ENCODE results near the gene EYS. TPM values are rescaled to one million over a fixed set of nuclear protein-coding genes. Genes with fewer than 3 reads are reported as not detected.

EYS gene
- polyA plus RNA-seq, 2 of the 4 experiments (the other 2 are of a cell fraction), result 0.03 to 0.06 TPM

DNA sequence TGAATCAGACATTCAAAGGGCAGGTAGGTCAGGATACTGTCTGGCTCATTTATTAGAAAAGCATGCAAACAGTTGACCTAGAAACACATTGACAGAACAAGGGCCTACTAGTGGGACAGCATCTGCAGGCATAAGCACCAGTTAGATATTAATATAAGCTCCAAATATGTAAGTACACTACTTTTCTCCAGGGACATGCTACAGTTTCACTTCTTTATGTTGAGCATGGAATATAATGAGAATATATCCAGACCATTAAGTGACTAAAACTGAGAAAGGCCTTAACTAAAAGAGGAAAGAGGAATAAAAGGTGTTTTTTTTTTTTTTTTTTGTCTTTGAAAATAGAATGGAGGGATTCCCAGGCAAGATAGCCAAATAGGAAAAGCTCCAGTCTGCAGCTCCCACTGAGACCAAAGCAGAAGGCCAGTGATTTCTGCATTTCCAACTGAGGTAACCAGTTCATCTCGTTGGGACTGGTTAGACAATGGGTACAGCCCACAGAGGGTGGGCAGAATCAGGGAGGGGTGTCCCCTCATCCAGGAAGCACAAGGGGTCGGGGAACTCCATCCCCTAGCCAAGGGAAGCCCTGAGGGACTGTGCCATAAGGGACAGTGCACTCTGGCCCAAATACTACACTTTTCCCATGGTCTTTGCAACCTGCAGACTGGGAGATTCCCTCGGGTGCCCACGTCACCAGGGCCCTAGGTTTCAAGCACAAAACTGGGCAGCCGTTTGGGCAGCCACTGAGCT, 1819.8 kb downstream of the EYS start:
- no peak overlapping the region for H3K27ac ChIP-seq
- ChIA-PET POLR2A (no interaction called here), CTCF (no interaction called here)
- TF ChIP-seq ATOH8 (CRISPR knock-in tag; IDR thresholded peaks at IDR 0.05; ENCODE audit: low read depth) (no peak), MAFK (IDR thresholded peaks at IDR 0.05; ENCODE audit: partially characterized antibody) (no peak), TP53 (CRISPR knock-in tag; IDR thresholded peaks at IDR 0.05) (no peak), HOXB13 (CRISPR knock-in tag; IDR thresholded peaks at IDR 0.05; ENCODE audit: low read depth) (no peak), ZSCAN20 (CRISPR knock-in tag; IDR thresholded peaks at IDR 0.05) (no peak), ZNF302 (CRISPR knock-in tag; IDR thresholded peaks at IDR 0.05) (no peak), HDAC2 (IDR thresholded peaks at IDR 0.05) (no peak), ESRRA (IDR thresholded peaks at IDR 0.05; ENCODE audit: borderline replicate concordance, low read length) (no peak), RARB (CRISPR knock-in tag; IDR thresholded peaks at IDR 0.05) (no peak), EHF (CRISPR knock-in tag; IDR thresholded peaks at IDR 0.05) (no peak), GATA3 (IDR thresholded peaks at IDR 0.05; ENCODE audit: borderline replicate concordance) (no peak), NR3C1 (IDR thresholded peaks at IDR 0.05) (no peak)
- TF ChIP-seq, protein P1, sequence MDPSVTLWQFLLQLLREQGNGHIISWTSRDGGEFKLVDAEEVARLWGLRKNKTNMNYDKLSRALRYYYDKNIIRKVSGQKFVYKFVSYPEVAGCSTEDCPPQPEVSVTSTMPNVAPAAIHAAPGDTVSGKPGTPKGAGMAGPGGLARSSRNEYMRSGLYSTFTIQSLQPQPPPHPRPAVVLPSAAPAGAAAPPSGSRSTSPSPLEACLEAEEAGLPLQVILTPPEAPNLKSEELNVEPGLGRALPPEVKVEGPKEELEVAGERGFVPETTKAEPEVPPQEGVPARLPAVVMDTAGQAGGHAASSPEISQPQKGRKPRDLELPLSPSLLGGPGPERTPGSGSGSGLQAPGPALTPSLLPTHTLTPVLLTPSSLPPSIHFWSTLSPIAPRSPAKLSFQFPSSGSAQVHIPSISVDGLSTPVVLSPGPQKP (IDR thresholded peaks at IDR 0.05; ENCODE audit: low read depth, low read length), result no peak
- TF ChIP-seq, protein P2, sequence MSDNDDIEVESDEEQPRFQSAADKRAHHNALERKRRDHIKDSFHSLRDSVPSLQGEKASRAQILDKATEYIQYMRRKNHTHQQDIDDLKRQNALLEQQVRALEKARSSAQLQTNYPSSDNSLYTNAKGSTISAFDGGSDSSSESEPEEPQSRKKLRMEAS (IDR thresholded peaks at IDR 0.05), result no peak
- no peaks in the 10 kb centered on the region for H3K9me3 ChIP-seq
- ATAC-seq, result no peak
- no peak for FAIRE-seq
- H3K4me1 ChIP-seq, result no peaks in the 10 kb centered on the region
- WGBS (ENCODE audit: missing lambda C conversion rate), result 0% methylated on average over 4 of the region's 5 CpGs
- H3K4me2 ChIP-seq, result no peak overlapping the region
- H3K4me3 ChIP-seq, result no peak overlapping the region
- no peak for DNase-seq (ENCODE audit: low read depth in 1 of 2, low spot score in 1 of 2)

DNA sequence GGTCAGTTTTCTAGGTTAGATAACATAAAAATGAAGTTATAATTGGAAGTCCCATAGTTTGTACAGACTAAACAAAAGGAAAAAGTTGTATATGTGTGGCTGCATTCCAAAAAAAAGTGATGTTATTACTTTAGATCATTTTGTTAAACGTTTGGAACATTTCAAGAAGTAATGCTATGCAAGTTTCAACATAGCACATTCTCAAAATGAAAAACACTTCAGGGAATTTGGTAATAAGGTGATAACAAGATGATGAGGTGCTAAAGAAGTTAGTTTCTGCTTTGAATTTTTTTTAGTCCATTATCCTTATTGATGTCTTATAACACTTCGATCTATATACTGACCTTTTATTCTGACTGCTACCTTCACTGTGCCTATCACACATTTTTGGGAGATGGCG, 1820.7 kb downstream of the EYS start:
- DNase-seq (ENCODE audit: low read depth in 1 of 2, low spot score in 1 of 2) (no peak), ATAC-seq (no peak), FAIRE-seq (no peak)
- H3K4me3 ChIP-seq, result no peak overlapping the region
- H3K9me3 ChIP-seq, result no peaks in the 10 kb centered on the region
- H3K27ac ChIP-seq, result no peak overlapping the region
- CTCF ChIA-PET, result no interaction called here
- no peak overlapping the region for H3K4me2 ChIP-seq
- POLR2A ChIA-PET, result no interaction called here
- 40% methylated on average over 3 of the region's 3 CpGs for WGBS (ENCODE audit: missing lambda C conversion rate)
- TF ChIP-seq CEBPB (IDR thresholded peaks at IDR 0.05) (no peak), CBX2 (IDR thresholded peaks at IDR 0.05; ENCODE audit: borderline replicate concordance, low read depth) (no peak), NFE2L2 (conservative IDR thresholded peaks at IDR 0.05; ENCODE audit: low read length) (no peak), POLR2A (IDR thresholded peaks at IDR 0.05; ENCODE audit: low read length) (no peak), FOXS1 (CRISPR knock-in tag; IDR thresholded peaks at IDR 0.05) (no peak), POLR2AphosphoS2 (conservative IDR thresholded peaks at IDR 0.05; ENCODE audit: low read length) (no peak), NR3C1 (IDR thresholded peaks at IDR 0.05) (no peak), MYC (IDR thresholded peaks at IDR 0.05; ENCODE audit: borderline replicate concordance, low read length) (no peak)
- H3K4me1 ChIP-seq, result no peaks in the 10 kb centered on the region

GRCh38 chr6:63883597-63883996, 1823.4 kb downstream of the EYS start:
- H3K4me1 ChIP-seq, result no peaks in the 10 kb centered on the region
- ChIA-PET CTCF (no interaction called here), POLR2A (no interaction called here)
- 47% methylated on average over 6 of the region's 6 CpGs for WGBS (ENCODE audit: missing lambda C conversion rate)
- no peak overlapping the region for H3K27ac ChIP-seq
- H3K4me3 ChIP-seq, result no peak overlapping the region
- DNase-seq (ENCODE audit: low read depth in 1 of 2, low spot score in 1 of 2) (no peak), ATAC-seq (no peak), FAIRE-seq (no peak)
- H3K4me2 ChIP-seq, result no peak overlapping the region
- H3K9me3 ChIP-seq, result no peaks in the 10 kb centered on the region
- TF ChIP-seq EP300 (IDR thresholded peaks at IDR 0.05) (no peak), POLR2A (IDR thresholded peaks at IDR 0.05; ENCODE audit: low read length) (no peak), CHD4 (IDR thresholded peaks at IDR 0.05; ENCODE audit: borderline replicate concordance) (no peak), TP53 (CRISPR knock-in tag; IDR thresholded peaks at IDR 0.05) (no peak), RFX5 (IDR thresholded peaks at IDR 0.05) (no peak)
- TF ChIP-seq, protein P3, sequence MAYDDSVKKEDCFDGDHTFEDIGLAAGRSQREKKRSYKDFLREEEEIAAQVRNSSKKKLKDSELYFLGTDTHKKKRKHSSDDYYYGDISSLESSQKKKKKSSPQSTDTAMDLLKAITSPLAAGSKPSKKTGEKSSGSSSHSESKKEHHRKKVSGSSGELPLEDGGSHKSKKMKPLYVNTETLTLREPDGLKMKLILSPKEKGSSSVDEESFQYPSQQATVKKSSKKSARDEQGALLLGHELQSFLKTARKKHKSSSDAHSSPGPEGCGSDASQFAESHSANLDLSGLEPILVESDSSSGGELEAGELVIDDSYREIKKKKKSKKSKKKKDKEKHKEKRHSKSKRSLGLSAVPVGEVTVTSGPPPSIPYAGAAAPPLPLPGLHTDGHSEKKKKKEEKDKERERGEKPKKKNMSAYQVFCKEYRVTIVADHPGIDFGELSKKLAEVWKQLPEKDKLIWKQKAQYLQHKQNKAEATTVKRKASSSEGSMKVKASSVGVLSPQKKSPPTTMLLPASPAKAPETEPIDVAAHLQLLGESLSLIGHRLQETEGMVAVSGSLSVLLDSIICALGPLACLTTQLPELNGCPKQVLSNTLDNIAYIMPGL (CRISPR knock-in tag; IDR thresholded peaks at IDR 0.05; ENCODE audit: borderline replicate concordance), result no peak
- TF ChIP-seq, protein P2 (IDR thresholded peaks at IDR 0.05), result no peak
- TF ChIP-seq, protein P4, sequence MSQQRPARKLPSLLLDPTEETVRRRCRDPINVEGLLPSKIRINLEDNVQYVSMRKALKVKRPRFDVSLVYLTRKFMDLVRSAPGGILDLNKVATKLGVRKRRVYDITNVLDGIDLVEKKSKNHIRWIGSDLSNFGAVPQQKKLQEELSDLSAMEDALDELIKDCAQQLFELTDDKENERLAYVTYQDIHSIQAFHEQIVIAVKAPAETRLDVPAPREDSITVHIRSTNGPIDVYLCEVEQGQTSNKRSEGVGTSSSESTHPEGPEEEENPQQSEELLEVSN (IDR thresholded peaks at IDR 0.05; ENCODE audit: borderline replicate concordance, low read depth), result no peak

Measured in A549 (cell line).